Upper lobe of left lung (tissue), 6 donors: ENCODE data around the gene DHX29. TPM values are rescaled to one million over a fixed set of nuclear protein-coding genes. Genes with fewer than 3 reads are reported as not detected.

Source experiments
- ATAC-seq, 2 donors: fragments of 200-7000 bp; cut with Tn5 transposase; one replicate each; pipeline ENCODE4 v1.9.1; 2022; ENCODE audit warnings: mild to moderate bottlenecking in 2 of 2, moderate library complexity in 2 of 2; ENCODE audit not compliant: low FRiP score in 2 of 2
- DNase-seq, 2 donors: peaks; one replicate each; pipeline ENCODE4 v3.0.0-alpha.2; 2019 to 2020
- H3K27ac ChIP-seq, 4 donors: fragments of 200-600 bp; sonication (generic); one replicate each; pipeline ENCODE4 v1.5.1; 2016 to 2019
- H3K27me3 ChIP-seq, 4 donors: fragments of 200-600 bp; sonication (generic); one replicate each; pipeline ENCODE4 v1.5.1; 2017 to 2019
- H3K36me3 ChIP-seq, 4 donors: fragments of 200-600 bp; sonication (generic); one replicate each; pipeline ENCODE4 v1.5.1; 2016 to 2019
- H3K4me1 ChIP-seq, 4 donors: fragments of 200-600 bp; sonication (generic); one replicate each; pipeline ENCODE4 v1.5.1; 2018 to 2019
- H3K4me3 ChIP-seq, 4 donors: fragments of 200-600 bp; sonication (generic); one replicate each; pipeline ENCODE4 v1.5.1; 2017 to 2019; ENCODE audit warnings: mild to moderate bottlenecking in 2 of 4, moderate library complexity in 1 of 4
- H3K9me3 ChIP-seq, 4 donors: fragments of 200-600 bp; sonication (generic); one replicate each; pipeline ENCODE4 v1.5.1; 2018 to 2019
- EP300 ChIP-seq, 4 donors: sonication (generic); formaldehyde crosslinking; IDR thresholded peaks; one replicate each; pipeline ENCODE4 v1.5.1; 2017; ENCODE audit warnings: antibody characterized with exemption in 4 of 4, control low read depth in 2 of 4
- POLR2A ChIP-seq, 4 donors: fragments of 450-650 bp; IDR thresholded peaks; one replicate each; pipeline ENCODE4 v1.5.1; 2016 to 2017; ENCODE audit warnings: antibody characterized with exemption in 4 of 4, mild to moderate bottlenecking in 2 of 4
- POLR2AphosphoS5 ChIP-seq, 2 donors: sonication (generic); formaldehyde crosslinking; IDR thresholded peaks; one replicate each; pipeline ENCODE4 v1.5.1; 2017; ENCODE audit warnings: antibody characterized with exemption in 2 of 2
- WGBS, 2 donors: methylation state at CpG; one replicate each; pipeline ENCODE4 v1.1.5; 2017 to 2018; 5-methylcytosine and 5-hydroxymethylcytosine counted together
- total RNA-seq, 6 donors: library from RNA; depleted of rRNA in 4 of 6; stranded (reverse); fragments of >200 nt in 4 of 6; gene quantifications; one replicate each; pipeline versions ENCODE4 v1.1.0 to v1.2.1, GENCODE V29; 2016 to 2021
- TF ChIP-seq, protein P1 (sequence below), 6 experiments: fragments of 450-650 bp in 4 of 6; fragments of 200-600 bp in 2 of 6; sonication (generic) in 2 of 6; IDR thresholded peaks; one replicate each; pipeline ENCODE4 v1.5.1; 2016 to 2019; ENCODE audit warnings: antibody characterized with exemption in 6 of 6
- donor health status: DM: no; HTN: no; CAD: no; lungs with moderate emphysema.
- donor health status: DM: no; HTN: yes; CAD: no; lungs with severe emphysema.

The DHX29 gene
- total RNA-seq, 6 donors from 2014 or later = 19.5 to 36.7 (median 24.1) TPM

DNA sequence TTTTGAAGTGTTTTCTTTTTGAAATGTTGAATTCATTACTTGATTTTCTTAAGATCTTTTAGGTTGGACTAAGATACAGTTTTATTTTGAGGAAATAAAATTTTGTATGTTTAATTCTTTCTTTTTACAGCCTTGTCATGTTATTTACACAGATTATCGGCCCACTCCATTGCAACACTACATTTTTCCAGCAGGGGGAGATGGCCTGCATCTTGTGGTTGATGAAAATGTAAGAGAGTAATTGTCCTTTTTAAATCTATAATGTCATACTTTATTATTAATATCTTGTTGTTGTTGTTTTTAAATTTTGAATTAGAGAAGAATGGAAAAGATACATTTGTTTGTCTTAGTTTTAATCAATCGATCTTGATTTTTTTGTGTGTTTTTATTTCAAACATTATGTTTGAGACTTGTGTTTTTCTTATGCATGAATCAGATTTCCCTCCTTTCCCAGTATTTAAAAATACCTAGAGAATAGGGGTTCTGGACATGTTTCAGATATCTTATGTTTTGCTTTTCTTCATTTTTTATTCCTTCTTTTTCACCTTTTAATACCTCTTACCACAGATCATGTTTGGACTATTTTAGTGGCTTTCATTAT is 37.0 kb upstream of the DHX29 start:
- H3K4me3 ChIP-seq = no peak overlapping the region
- TF ChIP-seq POLR2A (IDR thresholded peaks at IDR 0.05) = no peak
- no peak for TF ChIP-seq EP300 (IDR thresholded peaks at IDR 0.05)
- no peak for TF ChIP-seq POLR2AphosphoS5 (IDR thresholded peaks at IDR 0.05)
- TF ChIP-seq, protein P1, sequence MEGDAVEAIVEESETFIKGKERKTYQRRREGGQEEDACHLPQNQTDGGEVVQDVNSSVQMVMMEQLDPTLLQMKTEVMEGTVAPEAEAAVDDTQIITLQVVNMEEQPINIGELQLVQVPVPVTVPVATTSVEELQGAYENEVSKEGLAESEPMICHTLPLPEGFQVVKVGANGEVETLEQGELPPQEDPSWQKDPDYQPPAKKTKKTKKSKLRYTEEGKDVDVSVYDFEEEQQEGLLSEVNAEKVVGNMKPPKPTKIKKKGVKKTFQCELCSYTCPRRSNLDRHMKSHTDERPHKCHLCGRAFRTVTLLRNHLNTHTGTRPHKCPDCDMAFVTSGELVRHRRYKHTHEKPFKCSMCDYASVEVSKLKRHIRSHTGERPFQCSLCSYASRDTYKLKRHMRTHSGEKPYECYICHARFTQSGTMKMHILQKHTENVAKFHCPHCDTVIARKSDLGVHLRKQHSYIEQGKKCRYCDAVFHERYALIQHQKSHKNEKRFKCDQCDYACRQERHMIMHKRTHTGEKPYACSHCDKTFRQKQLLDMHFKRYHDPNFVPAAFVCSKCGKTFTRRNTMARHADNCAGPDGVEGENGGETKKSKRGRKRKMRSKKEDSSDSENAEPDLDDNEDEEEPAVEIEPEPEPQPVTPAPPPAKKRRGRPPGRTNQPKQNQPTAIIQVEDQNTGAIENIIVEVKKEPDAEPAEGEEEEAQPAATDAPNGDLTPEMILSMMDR (IDR thresholded peaks at IDR 0.05) = peak; percentile 62 to 83 (median 76)
- H3K36me3 ChIP-seq = peaks cover 17 to 73% (median 37%) of the 10 kb centered on the region in 4 donors
- ATAC-seq (peak in 1 of 2 donors; percentile 59), DNase-seq (no peak)
- no peaks in the 10 kb centered on the region for H3K4me1 ChIP-seq
- WGBS, 2 donors = 47 to 49% methylated on average over 2 of the region's 2 CpGs
- no peak overlapping the region for H3K27ac ChIP-seq
- H3K9me3 ChIP-seq = no peaks in the 10 kb centered on the region
- H3K27me3 ChIP-seq = no peaks in the 10 kb centered on the region

DNA sequence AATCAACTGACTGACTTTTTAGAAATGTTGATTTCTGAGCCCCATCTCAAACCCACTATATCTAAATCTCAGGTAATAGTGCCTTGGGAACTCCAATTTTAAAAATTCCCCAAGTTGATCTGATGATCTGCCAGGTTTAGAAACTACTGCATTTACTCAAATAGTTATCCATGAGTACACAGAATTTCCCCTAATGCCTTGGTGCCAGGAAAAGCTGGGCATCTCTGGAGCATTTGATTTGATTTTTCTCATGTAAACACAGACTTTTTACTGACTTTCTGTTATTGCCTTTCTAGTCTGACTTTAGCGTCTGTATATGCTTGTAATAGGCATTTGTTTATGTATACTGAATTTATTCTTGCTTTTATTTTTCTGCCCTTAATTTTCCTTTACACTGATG is 36.1 kb upstream of the DHX29 start:
- H3K4me1 ChIP-seq = peaks cover 0 to 3% (median 0%) of the 10 kb centered on the region in 4 donors
- H3K9me3 ChIP-seq = no peaks in the 10 kb centered on the region
- no peaks in the 10 kb centered on the region for H3K27me3 ChIP-seq
- TF ChIP-seq, protein P1 (IDR thresholded peaks at IDR 0.05) = no peak
- TF ChIP-seq POLR2AphosphoS5 (IDR thresholded peaks at IDR 0.05) (no peak), POLR2A (IDR thresholded peaks at IDR 0.05) (no peak)
- no peak overlapping the region for H3K4me3 ChIP-seq
- ATAC-seq = no peak
- peaks cover 17 to 64% (median 31%) of the 10 kb centered on the region in 4 donors for H3K36me3 ChIP-seq
- no peak overlapping the region for H3K27ac ChIP-seq
- 71 to 74% methylated on average over 1 of the region's 1 CpG for WGBS, 2 donors
- DNase-seq = no peak

DNA sequence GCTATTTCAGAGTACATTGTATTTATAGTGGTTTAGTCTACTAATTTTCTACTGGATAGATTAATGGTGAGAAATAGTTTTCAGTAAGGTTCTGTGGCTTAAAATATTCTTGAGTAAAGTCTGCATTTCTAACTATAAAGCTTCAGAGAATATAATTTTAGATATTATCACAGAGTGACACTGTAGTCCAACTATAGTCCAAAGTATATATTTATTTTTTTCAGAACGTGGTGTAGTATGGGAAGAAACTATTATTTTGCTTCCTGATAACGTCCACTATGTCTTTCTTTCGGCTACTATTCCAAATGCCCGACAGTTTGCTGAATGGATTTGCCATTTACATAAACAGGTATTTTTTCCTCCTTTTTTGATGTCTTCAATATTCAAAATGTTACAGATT is 35.6 kb upstream of the DHX29 start:
- Histone ChIP-seq H3K27me3 (no peaks in the 10 kb centered on the region), H3K9me3 (no peaks in the 10 kb centered on the region), H3K4me3 (no peak overlapping the region), H3K36me3 (peaks cover 13 to 59% (median 29%) of the 10 kb centered on the region in 4 donors), H3K27ac (no peak overlapping the region), H3K4me1 (peaks cover 0 to 3% (median 0%) of the 10 kb centered on the region in 4 donors)
- 89 to 91% methylated on average over 4 of the region's 4 CpGs for WGBS, 2 donors
- no peak for TF ChIP-seq POLR2A (IDR thresholded peaks at IDR 0.05)
- TF ChIP-seq, protein P1 (IDR thresholded peaks at IDR 0.05) = no peak
- no peak for TF ChIP-seq POLR2AphosphoS5 (IDR thresholded peaks at IDR 0.05)
- TF ChIP-seq EP300 (IDR thresholded peaks at IDR 0.05) = no peak
- ATAC-seq (no peak), DNase-seq (no peak)

DNA sequence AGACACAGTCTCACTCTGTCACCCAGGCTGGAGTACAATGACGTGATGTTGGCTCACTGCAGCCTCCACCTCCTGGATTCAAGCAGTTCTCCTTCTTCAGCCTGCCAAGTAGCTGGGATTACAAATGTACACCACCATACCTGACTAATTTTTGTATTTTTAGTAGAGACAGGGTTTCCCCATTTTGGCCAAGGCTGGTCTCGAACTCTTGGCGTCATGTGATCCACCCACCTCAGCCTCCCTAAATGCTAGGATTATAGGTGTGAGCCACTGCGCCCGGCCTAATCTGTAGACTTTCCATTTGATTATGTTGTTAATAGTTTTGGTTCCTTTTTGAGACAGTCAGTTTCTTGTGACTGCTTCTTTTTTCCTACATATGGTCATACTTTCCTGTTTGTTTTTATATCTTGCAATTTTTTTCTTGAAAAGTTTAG is 31.3 kb upstream of the DHX29 start:
- ATAC-seq (no peak), DNase-seq (no peak)
- 87 to 89% methylated on average over 5 of the region's 5 CpGs for WGBS, 2 donors
- H3K4me3 ChIP-seq = no peak overlapping the region
- no peaks in the 10 kb centered on the region for H3K27me3 ChIP-seq
- no peak overlapping the region for H3K27ac ChIP-seq
- no peak for TF ChIP-seq EP300 (IDR thresholded peaks at IDR 0.05)
- no peak for TF ChIP-seq POLR2AphosphoS5 (IDR thresholded peaks at IDR 0.05)
- TF ChIP-seq POLR2A (IDR thresholded peaks at IDR 0.05) = no peak
- TF ChIP-seq, protein P1 (IDR thresholded peaks at IDR 0.05) = no peak
- peaks cover 0 to 3% (median 0%) of the 10 kb centered on the region in 4 donors for H3K4me1 ChIP-seq
- no peaks in the 10 kb centered on the region for H3K9me3 ChIP-seq
- H3K36me3 ChIP-seq = peaks cover 0 to 31% (median 3%) of the 10 kb centered on the region in 4 donors
